Measurements from ENCODE around the gene MACROD2. TPM values are rescaled to one million over a fixed set of nuclear protein-coding genes. Genes with fewer than 3 reads are reported as not detected.

The MACROD2 gene
- total RNA-seq, 1 donor, result 1.3 TPM

GRCh38 chr20:15248618-15249395 is 1253.5 kb downstream of the MACROD2 start:
- no peak for DNase-seq (ENCODE audit: low read depth)
- TF ChIP-seq, protein P1, sequence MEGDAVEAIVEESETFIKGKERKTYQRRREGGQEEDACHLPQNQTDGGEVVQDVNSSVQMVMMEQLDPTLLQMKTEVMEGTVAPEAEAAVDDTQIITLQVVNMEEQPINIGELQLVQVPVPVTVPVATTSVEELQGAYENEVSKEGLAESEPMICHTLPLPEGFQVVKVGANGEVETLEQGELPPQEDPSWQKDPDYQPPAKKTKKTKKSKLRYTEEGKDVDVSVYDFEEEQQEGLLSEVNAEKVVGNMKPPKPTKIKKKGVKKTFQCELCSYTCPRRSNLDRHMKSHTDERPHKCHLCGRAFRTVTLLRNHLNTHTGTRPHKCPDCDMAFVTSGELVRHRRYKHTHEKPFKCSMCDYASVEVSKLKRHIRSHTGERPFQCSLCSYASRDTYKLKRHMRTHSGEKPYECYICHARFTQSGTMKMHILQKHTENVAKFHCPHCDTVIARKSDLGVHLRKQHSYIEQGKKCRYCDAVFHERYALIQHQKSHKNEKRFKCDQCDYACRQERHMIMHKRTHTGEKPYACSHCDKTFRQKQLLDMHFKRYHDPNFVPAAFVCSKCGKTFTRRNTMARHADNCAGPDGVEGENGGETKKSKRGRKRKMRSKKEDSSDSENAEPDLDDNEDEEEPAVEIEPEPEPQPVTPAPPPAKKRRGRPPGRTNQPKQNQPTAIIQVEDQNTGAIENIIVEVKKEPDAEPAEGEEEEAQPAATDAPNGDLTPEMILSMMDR (IDR thresholded peaks at IDR 0.05; ENCODE audit: insufficient read depth, low read length), result no peak
- H3K4me3 ChIP-seq (ENCODE audit: low read depth, low read length), result no peak overlapping the region

GRCh38 chr20:15251171-15251570 is 1255.9 kb downstream of the MACROD2 start:
- no peak for DNase-seq (ENCODE audit: low read depth)
- no peak overlapping the region for H3K4me3 ChIP-seq (ENCODE audit: low read depth, low read length)
- TF ChIP-seq, protein P1 (IDR thresholded peaks at IDR 0.05; ENCODE audit: insufficient read depth, low read length), result no peak

DNA sequence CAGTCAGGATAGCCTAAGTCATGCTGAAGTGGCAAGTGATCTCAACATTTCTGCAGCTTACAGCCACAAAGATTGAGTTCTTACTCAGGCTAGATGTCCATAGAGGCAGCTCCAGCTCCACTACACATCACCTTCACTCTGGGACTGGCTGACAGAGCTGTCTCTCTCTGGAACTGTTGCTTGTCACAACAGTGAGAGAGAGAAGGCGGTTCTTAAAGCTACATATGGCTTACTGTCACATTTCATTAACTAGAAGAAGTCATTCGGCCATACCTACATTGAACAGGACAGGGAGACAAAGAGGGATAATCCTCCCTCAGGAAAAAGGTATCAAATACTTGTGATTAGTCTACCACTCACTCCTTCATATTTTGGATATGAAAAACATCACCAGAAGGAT is 1257.0 kb downstream of the MACROD2 start:
- H3K4me3 ChIP-seq (ENCODE audit: low read depth, low read length), result no peak overlapping the region

GRCh38 chr20:15253431-15253830 is 1258.1 kb downstream of the MACROD2 start:
- TF ChIP-seq, protein P1 (IDR thresholded peaks at IDR 0.05; ENCODE audit: insufficient read depth, low read length), result no peak
- DNase-seq (ENCODE audit: low read depth), result no peak
- H3K4me3 ChIP-seq (ENCODE audit: low read depth, low read length), result no peak overlapping the region

More for the DNA sequence above, 1257.0 kb downstream of the MACROD2 start:
- TF ChIP-seq, protein P1 (IDR thresholded peaks at IDR 0.05; ENCODE audit: insufficient read depth, low read length), result no peak
- no peak for DNase-seq (ENCODE audit: low read depth)

DNA sequence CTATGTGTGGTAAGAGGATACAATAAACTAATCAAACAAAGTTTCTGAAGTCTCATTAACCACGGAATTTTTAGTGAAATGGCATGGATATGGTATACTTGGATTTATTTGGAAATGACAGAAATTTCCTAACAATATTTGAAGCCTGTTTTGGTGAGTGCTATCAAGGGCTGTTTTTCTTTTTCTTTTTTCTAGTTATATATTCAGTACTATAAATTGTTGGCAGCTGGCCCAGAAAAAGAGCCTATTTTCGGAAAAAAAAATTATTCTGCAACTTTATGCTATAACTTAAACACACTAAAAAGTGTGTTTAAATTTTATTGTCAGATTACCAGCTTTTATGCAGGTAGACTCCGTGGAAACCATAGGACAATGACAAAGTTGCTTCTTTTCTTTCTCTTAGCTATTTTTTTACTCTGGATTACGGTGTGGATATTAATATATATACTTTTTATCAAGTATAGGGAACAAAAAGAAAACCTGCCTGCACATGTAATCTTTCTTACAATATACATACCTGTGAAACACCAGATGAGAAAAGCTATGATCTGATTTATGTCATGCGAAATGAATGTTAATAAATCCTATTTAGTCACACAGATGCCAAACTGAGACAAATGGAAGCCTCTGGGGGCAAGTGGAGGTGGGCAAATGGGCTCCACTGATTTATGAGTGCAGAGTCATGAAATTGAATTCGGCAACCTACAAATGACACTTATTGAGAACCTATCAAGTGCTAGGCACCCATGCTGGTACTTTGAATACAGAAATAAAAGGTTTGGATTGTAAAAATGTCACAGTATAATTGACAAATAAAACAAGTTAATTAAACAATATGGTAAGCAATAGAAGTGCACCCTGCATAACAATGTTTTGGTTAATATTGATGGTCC is 1261.6 kb downstream of the MACROD2 start:
- TF ChIP-seq, protein P1 (IDR thresholded peaks at IDR 0.05; ENCODE audit: insufficient read depth, low read length), result no peak
- H3K4me3 ChIP-seq (ENCODE audit: low read depth, low read length), result no peak overlapping the region
- DNase-seq (ENCODE audit: low read depth), result no peak

DNA sequence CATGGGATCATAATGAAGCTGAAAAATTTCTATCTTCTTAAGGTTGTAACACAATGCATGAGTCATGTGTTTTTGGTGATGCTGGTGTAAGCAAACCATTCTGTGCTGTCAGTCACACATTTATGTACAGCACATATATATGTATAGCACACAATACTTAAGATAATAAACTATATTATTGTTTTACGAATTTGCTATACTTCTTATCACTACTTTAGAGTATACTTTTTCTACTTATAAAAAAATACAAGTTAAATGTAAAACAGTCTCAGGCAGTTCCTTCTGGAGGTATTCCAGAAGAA is 1262.2 kb downstream of the MACROD2 start:
- no peak overlapping the region for H3K4me3 ChIP-seq (ENCODE audit: low read depth, low read length)
- TF ChIP-seq, protein P1 (IDR thresholded peaks at IDR 0.05; ENCODE audit: insufficient read depth, low read length), result no peak
- no peak for DNase-seq (ENCODE audit: low read depth)
